ENCODE measurements around the gene LBP.
"Not testable (repeated sequence)": the region's sequence is repeated elsewhere in the genome, so short reads cannot be mapped to it uniquely, and the experiment has no call there.

The LBP gene

DNA sequence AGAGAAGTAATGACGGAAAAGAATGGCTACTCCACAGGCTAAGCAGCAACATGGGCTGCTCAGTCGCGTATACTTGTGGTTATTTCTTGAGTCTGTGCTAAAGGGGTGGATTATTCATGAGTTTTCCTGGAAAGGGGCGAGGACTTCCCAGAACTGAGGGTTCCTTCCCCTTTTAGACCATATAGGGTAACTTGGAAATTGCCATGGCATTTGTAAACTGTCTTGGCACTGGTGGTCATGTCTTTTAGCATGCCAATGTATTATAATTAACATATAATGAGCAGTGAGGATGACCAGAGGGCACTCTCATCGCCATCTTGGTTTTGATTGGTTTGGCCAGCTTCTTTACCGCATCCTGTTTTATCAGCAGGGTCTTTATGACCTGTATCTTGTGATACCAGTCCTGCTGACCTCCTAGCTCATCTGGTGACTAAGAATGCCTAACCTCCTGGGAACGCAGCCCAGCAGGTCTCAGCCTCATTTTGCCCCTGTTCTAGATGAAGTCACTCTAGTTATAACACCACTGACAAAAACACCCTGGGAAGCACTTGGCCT is 11.4 kb downstream of the LBP start:
- no peak overlapping the region for H3K9ac ChIP-seq
- TF ChIP-seq Cebpa-rat (IDR thresholded peaks at IDR 0.05): no peak
- no peak overlapping the region for H3K27ac ChIP-seq

DNA sequence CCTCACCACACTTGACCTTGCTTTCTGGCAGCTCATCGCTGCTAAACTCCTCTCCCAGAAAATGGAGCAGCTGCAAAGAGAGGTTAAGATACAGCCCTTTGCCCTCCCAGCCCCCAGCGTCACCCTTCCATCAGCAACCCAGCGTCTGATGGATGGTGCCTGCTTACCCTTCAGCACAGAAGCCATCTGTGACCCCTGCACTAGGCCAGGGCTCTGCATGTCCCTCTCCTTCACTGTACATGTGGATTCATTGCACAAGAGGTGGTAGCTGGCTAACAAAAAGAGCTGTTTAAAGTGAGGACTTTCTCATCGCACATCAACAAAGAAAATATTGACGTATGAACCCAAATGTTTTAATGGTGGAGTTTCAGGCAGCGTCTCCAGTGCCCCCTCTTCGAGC is 12.3 kb downstream of the LBP start:
- Histone ChIP-seq H3K27me3 (no peaks in the 10 kb centered on the region), H3K4me3 (no peak overlapping the region), H3K27ac (no peak overlapping the region), H3K9ac (no peak overlapping the region), H3K9me3 (no peaks in the 10 kb centered on the region), H3K4me2 (no peak overlapping the region), H4K20me1 (no peaks in the 10 kb centered on the region), H3K36me3 (no peaks in the 10 kb centered on the region), H3K4me1 (peaks cover 8% of the 10 kb centered on the region)
- no peak for TF ChIP-seq Cebpa-rat (IDR thresholded peaks at IDR 0.05)

More for the DNA sequence above, 11.4 kb downstream of the LBP start:
- no peak overlapping the region for H3K4me3 ChIP-seq
- no peaks in the 10 kb centered on the region for H3K36me3 ChIP-seq
- H4K20me1 ChIP-seq: no peaks in the 10 kb centered on the region
- peaks cover 13% of the 10 kb centered on the region for H3K4me1 ChIP-seq
- no peaks in the 10 kb centered on the region for H3K27me3 ChIP-seq
- H3K4me2 ChIP-seq: no peak overlapping the region
- no peaks in the 10 kb centered on the region for H3K9me3 ChIP-seq

DNA sequence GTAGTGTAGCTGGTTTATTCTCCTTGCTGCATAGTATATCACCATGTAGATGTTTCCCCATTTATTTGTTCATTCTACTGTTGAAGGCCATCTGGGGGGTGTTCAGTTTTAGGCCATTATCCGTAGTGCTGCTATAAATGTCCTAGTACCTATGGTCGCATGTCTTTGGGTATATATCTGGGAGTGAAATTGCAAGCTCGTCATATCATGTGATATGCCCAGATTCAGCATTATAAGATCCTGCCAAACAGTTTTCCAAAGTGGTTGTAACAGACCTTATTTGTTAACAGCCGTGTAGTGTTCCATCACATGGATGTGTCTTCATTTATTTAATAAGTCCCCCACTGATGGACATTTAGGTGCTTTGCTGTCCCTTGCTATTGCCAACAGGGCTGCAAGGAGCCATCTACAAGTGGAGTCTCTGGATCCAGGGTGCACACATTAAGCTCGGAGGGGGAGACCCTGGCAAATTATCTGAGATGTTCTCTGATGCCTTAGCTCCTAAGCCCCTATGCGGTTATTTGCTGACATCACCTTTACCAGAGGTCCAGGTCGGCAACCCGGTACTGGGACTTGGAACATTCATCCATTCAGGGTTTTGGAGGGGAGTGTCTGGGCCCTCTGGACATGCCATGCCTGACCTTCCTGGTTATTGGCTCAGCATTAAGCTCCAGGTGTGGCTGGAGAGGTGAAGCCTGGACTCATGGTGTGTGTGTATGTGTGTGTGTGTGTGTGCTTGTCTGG is 16.9 kb downstream of the LBP start:
- Histone ChIP-seq H4K20me1 (no peaks in the 10 kb centered on the region), H3K4me1 (no peaks in the 10 kb centered on the region), H3K4me2 (no peak overlapping the region), H3K27me3 (no peaks in the 10 kb centered on the region), H3K9me3 (no peaks in the 10 kb centered on the region), H3K27ac (no peak overlapping the region), H3K9ac (no peak overlapping the region), H3K4me3 (no peak overlapping the region), H3K36me3 (no peaks in the 10 kb centered on the region)
- no peak for TF ChIP-seq Cebpa-rat (IDR thresholded peaks at IDR 0.05)

DNA sequence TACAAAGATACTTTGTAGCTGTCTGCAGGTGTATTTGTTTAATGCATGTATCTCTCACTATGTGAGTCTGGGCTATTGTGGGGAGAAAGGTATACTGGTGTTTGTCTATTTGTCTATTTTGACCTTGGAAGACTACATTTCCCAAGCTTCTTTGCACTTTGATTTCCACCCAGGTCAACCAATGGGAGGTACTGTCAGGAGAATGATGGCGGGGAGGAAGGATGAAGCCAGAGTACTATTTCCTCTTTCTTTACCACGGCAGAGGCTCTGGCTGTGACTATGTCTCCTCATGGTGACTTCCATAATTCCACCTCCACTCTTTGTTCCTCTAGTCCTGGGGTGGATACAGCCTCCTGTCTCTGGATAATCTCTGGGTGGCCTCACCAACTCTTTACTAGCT is 23.1 kb downstream of the LBP start:
- H3K9ac ChIP-seq: no peak overlapping the region
- no peaks in the 10 kb centered on the region for H3K27me3 ChIP-seq
- H3K4me1 ChIP-seq: no peaks in the 10 kb centered on the region
- no peaks in the 10 kb centered on the region for H3K9me3 ChIP-seq
- no peak overlapping the region for H3K27ac ChIP-seq
- H3K4me3 ChIP-seq: no peak overlapping the region
- H3K36me3 ChIP-seq: no peaks in the 10 kb centered on the region
- no peaks in the 10 kb centered on the region for H4K20me1 ChIP-seq
- TF ChIP-seq Cebpa-rat (IDR thresholded peaks at IDR 0.05): no peak
- H3K4me2 ChIP-seq: no peak overlapping the region

DNA sequence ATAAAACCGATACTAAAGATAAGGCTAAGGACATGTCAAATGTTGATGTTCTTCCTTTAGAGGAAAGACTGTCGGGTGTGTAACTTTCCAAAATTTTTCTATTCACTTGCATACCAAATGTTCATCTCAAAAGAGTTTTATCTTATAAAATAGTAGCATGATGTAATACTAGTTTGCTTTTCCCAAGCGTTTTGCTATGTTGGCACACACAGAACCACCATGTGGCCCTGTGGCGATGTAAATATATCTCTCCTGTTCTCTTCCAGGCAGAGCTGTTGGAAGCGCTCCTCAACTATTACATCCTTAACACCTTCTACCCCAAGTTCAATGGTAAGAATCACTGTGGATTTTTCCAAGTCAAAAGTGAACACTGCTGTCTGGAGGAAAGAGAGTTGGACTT is 26.5 kb downstream of the LBP start:
- H3K27ac ChIP-seq: no peak overlapping the region
- no peaks in the 10 kb centered on the region for H3K36me3 ChIP-seq
- H3K9me3 ChIP-seq: no peaks in the 10 kb centered on the region
- no peak overlapping the region for H3K4me2 ChIP-seq
- no peak overlapping the region for H3K4me3 ChIP-seq
- TF ChIP-seq Cebpa-rat (IDR thresholded peaks at IDR 0.05): no peak
- no peaks in the 10 kb centered on the region for H3K27me3 ChIP-seq
- H4K20me1 ChIP-seq: no peaks in the 10 kb centered on the region
- H3K9ac ChIP-seq: no peak overlapping the region
- no peaks in the 10 kb centered on the region for H3K4me1 ChIP-seq

- Histone ChIP-seq H4K20me1 (no peaks in the 10 kb centered on the region), H3K4me1 (no peaks in the 10 kb centered on the region)
Measured at GRCh38 chr20:38373231-38373867, 27.1 kb downstream of the LBP start.

GRCh38 chr20:38373898-38374297 is 27.6 kb downstream of the LBP start:
- no peaks in the 10 kb centered on the region for H3K36me3 ChIP-seq
- no peaks in the 10 kb centered on the region for H3K27me3 ChIP-seq
- no peaks in the 10 kb centered on the region for H4K20me1 ChIP-seq
- H3K27ac ChIP-seq: no peak overlapping the region
- H3K9ac ChIP-seq: no peak overlapping the region
- no peak overlapping the region for H3K4me3 ChIP-seq
- H3K4me2 ChIP-seq: no peak overlapping the region
- H3K4me1 ChIP-seq: no peaks in the 10 kb centered on the region
- no peak for TF ChIP-seq Cebpa-rat (IDR thresholded peaks at IDR 0.05)
- no peaks in the 10 kb centered on the region for H3K9me3 ChIP-seq

More at GRCh38 chr20:38373231-38373867, 27.1 kb downstream of the LBP start:
- no peaks in the 10 kb centered on the region for H3K27me3 ChIP-seq
- H3K27ac ChIP-seq: no peak overlapping the region
- no peak for TF ChIP-seq Cebpa-rat (IDR thresholded peaks at IDR 0.05)
- no peak overlapping the region for H3K4me3 ChIP-seq
- H3K36me3 ChIP-seq: no peaks in the 10 kb centered on the region
- no peak overlapping the region for H3K4me2 ChIP-seq
- H3K9ac ChIP-seq: no peak overlapping the region
- no peaks in the 10 kb centered on the region for H3K9me3 ChIP-seq

GRCh38 chr20:38377039-38377685 is 30.9 kb downstream of the LBP start:
- Histone ChIP-seq H3K9ac (no peak overlapping the region), H3K27me3 (no peaks in the 10 kb centered on the region), H3K36me3 (no peaks in the 10 kb centered on the region), H3K4me2 (no peak overlapping the region), H3K27ac (no peak overlapping the region), H4K20me1 (no peaks in the 10 kb centered on the region), H3K9me3 (no peaks in the 10 kb centered on the region; the same call in 1 of the 2 replicates), H3K4me3 (no peak overlapping the region), H3K4me1 (no peaks in the 10 kb centered on the region)
- no peak for TF ChIP-seq Cebpa-rat (IDR thresholded peaks at IDR 0.05)

DNA sequence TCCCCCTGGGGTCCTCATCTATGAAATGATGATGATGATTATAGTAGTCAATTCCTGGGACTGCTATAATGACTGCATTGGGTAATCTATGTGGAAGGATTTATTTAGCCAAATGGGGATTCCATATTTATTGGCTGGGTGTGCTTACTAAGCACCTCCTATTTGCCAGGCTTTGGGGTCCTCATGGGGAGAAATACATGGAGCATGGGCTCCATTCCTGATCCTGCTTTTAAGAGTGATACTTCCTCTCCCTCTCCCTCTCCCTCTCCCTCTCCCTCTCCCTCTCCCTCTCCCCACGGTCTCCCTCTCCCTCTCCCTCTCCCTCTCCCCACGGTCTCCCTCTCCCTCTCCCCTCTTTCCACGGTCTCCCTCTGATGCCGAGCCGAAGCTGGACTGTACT is 31.6 kb downstream of the LBP start:
- not testable (repeated sequence) for H4K20me1 ChIP-seq, H3K27me3 ChIP-seq, H3K9me3 ChIP-seq, H3K27ac ChIP-seq, H3K36me3 ChIP-seq, H3K4me1 ChIP-seq, H3K9ac ChIP-seq, H3K4me2 ChIP-seq, H3K4me3 ChIP-seq

- TF ChIP-seq Cebpa-rat (IDR thresholded peaks at IDR 0.05): no peak
- Histone ChIP-seq H3K4me2 (no peak overlapping the region), H3K4me3 (no peak overlapping the region), H3K27me3 (no peaks in the 10 kb centered on the region), H3K9ac (no peak overlapping the region), H3K36me3 (no peaks in the 10 kb centered on the region), H3K4me1 (no peaks in the 10 kb centered on the region), H3K27ac (no peak overlapping the region), H3K9me3 (no peaks in the 10 kb centered on the region; the same call in 1 of the 2 replicates), H4K20me1 (no peaks in the 10 kb centered on the region)
Measured at GRCh38 chr20:38383147-38383546, 36.9 kb downstream of the LBP start.
